ENCODE measurements around the gene NOP53.

DNA sequence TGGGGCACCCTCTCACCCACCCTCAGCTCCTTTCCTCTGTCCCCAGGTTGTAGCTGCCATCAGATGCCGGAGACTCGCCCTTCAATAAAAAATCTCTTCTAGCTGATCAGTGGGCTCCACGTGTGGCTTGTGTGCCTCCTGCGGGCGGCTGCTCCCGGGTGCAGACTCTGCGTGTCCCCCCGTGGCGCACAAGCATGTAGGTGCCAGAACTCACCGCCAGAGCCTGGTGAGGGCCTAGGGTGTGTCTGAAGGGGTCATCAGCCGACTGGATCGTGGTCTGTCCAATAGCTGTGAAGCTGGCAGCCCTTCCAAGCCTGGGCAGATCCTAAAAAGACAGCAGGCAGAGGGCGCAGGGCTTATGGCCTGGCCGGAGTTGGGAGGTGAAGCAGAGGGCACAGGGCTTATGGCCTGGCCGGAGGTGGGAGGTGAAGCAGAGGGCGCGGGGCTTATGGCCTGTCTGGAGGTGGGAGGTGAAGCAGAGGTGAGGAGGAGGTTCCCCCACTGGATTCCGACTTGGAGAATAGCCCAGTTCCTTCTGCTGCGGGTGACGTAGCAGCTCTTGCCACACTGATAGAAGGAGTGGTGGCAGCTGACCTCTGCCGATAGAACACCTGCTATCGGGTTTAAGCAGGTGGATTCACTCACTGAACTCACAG, 11.7 kb downstream of the NOP53 start:
- TF ChIP-seq CTCF (conservative IDR thresholded peaks at IDR 0.05; ENCODE audit: low read length) (no peak), EZH2phosphoT487 (IDR thresholded peaks at IDR 0.05; ENCODE audit: borderline replicate concordance) (no peak)
